SK-N-SH (cell line): ENCODE data around the gene MYMX.

Experiments
- CHD2 ChIP-seq: fragments of 150-350 bp; IDR thresholded peaks from 2 replicates; pipeline ENCODE4 v1.6.1; 2018; ENCODE audit warnings: low read length; ENCODE audit not compliant: partially characterized antibody
- CTCF ChIP-seq: fragments of 200-600 bp; sonication (generic); IDR thresholded peaks from 2 replicates; pipeline ENCODE4 v1.6.1; 2017; ENCODE audit warnings: antibody characterized with exemption, mild to moderate bottlenecking, moderate library complexity
- ELF1 ChIP-seq: IDR thresholded peaks from 2 replicates; pipeline ENCODE4 v1.4.0; 2012
- GABPA ChIP-seq: IDR thresholded peaks from 2 replicates; pipeline ENCODE4 v1.4.0; 2012; ENCODE audit warnings: low read depth, mild to moderate bottlenecking
- JUND ChIP-seq: IDR thresholded peaks from 2 replicates; pipeline ENCODE4 v1.4.0; 2012
- POLR2AphosphoS5 ChIP-seq: IDR thresholded peaks from 2 replicates; pipeline ENCODE4 v1.6.1; 2012; ENCODE audit warnings: low read depth, low read length
- RAD21 ChIP-seq: IDR thresholded peaks from 2 replicates; pipeline ENCODE4 v1.6.1; 2012; ENCODE audit warnings: mild to moderate bottlenecking, low read length
- RCOR1 ChIP-seq: fragments of 150-350 bp; IDR thresholded peaks from 2 replicates; pipeline ENCODE4 v1.6.1; 2017; ENCODE audit warnings: antibody characterized with exemption, low read length
- SIN3A ChIP-seq: IDR thresholded peaks from 2 replicates; pipeline ENCODE4 v1.6.1; 2012; ENCODE audit warnings: low read depth, mild to moderate bottlenecking, low read length, moderate library complexity, borderline replicate concordance
- TF ChIP-seq, protein P1 (sequence below): fragments of 150-350 bp; IDR thresholded peaks from 2 replicates; pipeline ENCODE4 v1.6.1; 2017; ENCODE audit warnings: antibody characterized with exemption, low read length, low read depth, borderline replicate concordance
- TF ChIP-seq, protein P2 (sequence below): IDR thresholded peaks from 2 replicates; pipeline ENCODE4; 2012

GRCh38 chr6:44193307-44193910, 23.3 kb upstream of the MYMX start:
- TF ChIP-seq RAD21: no peak
- TF ChIP-seq CTCF: no peak
- TF ChIP-seq, protein P1, sequence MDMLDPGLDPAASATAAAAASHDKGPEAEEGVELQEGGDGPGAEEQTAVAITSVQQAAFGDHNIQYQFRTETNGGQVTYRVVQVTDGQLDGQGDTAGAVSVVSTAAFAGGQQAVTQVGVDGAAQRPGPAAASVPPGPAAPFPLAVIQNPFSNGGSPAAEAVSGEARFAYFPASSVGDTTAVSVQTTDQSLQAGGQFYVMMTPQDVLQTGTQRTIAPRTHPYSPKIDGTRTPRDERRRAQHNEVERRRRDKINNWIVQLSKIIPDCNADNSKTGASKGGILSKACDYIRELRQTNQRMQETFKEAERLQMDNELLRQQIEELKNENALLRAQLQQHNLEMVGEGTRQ: no peak
- TF ChIP-seq GABPA: no peak
- no peak for TF ChIP-seq POLR2AphosphoS5
- no peak for TF ChIP-seq SIN3A
- no peak for TF ChIP-seq CHD2
- TF ChIP-seq, protein P2, sequence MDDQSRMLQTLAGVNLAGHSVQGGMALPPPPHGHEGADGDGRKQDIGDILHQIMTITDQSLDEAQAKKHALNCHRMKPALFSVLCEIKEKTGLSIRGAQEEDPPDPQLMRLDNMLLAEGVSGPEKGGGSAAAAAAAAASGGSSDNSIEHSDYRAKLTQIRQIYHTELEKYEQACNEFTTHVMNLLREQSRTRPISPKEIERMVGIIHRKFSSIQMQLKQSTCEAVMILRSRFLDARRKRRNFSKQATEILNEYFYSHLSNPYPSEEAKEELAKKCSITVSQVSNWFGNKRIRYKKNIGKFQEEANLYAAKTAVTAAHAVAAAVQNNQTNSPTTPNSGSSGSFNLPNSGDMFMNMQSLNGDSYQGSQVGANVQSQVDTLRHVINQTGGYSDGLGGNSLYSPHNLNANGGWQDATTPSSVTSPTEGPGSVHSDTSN: no peak
- TF ChIP-seq JUND: no peak
- TF ChIP-seq ELF1: no peak
- TF ChIP-seq RCOR1: no peak
